Large intestine (tissue), 3 donors: ENCODE measurements around the gene RPAIN. TPM values are rescaled to one million over a fixed set of nuclear protein-coding genes. Genes with fewer than 3 reads are reported as not detected.

Experiments
- DNase-seq, 2 donors: peaks; one replicate each; pipeline versions ENCODE4 v3.0.0 to v3.0.0-alpha.2; 2013
- H3K27ac ChIP-seq: one replicate; pipeline ENCODE4 v1.5.1; 2013; ENCODE audit warnings: low read length
- H3K27me3 ChIP-seq: 2 replicates; pipeline ENCODE4 v1.6.1; 2013; ENCODE audit warnings: low read length; ENCODE audit not compliant: control insufficient read depth, insufficient read depth
- H3K36me3 ChIP-seq: 2 replicates; pipeline ENCODE4 v1.6.1; 2013; ENCODE audit warnings: low read length; ENCODE audit not compliant: control insufficient read depth, insufficient read depth
- H3K4me1 ChIP-seq: one replicate; pipeline ENCODE4 v1.6.1; 2013; ENCODE audit warnings: low read length; ENCODE audit not compliant: control insufficient read depth, insufficient read depth
- H3K4me3 ChIP-seq: one replicate; pipeline ENCODE4 v1.5.1; 2013; ENCODE audit warnings: low read length
- H3K9me3 ChIP-seq: one replicate; pipeline ENCODE4 v1.6.1; 2013; ENCODE audit warnings: mild to moderate bottlenecking, low read depth, low read length, moderate library complexity; ENCODE audit not compliant: control insufficient read depth
- WGBS: methylation state at CpG from one replicate; pipeline ENCODE4 v1.1.5; 2013; ENCODE audit warnings: low lambda C conversion rate; ENCODE audit not compliant: insufficient coverage; 5-methylcytosine and 5-hydroxymethylcytosine counted together
- polyA plus RNA-seq: library from polyadenylated mRNA; unstranded; fragments of 120-200 nt; gene quantifications from one replicate; pipeline ENCODE4 v1.2.1, GENCODE V29; 2013

Gene RPAIN
- polyA plus RNA-seq, 1 donor = 62.4 TPM

GRCh38 chr17:5480962-5481361 lies 61.0 kb downstream of the RPAIN start:
- 100% methylated on average over 1 of the region's 6 CpGs for WGBS
- no peaks in the 10 kb centered on the region for H3K4me1 ChIP-seq
- H3K4me3 ChIP-seq = no peak overlapping the region
- peaks cover 62% of the 10 kb centered on the region for H3K36me3 ChIP-seq
- no peak for DNase-seq
- no peaks in the 10 kb centered on the region for H3K9me3 ChIP-seq
- H3K27me3 ChIP-seq = no peaks in the 10 kb centered on the region
- no peak overlapping the region for H3K27ac ChIP-seq

GRCh38 chr17:5481451-5481850 lies 61.5 kb downstream of the RPAIN start:
- no peak overlapping the region for H3K27ac ChIP-seq
- H3K4me3 ChIP-seq = no peak overlapping the region
- DNase-seq = no peak
- H3K27me3 ChIP-seq = no peaks in the 10 kb centered on the region
- H3K9me3 ChIP-seq = no peaks in the 10 kb centered on the region
- no CpG with 5 or more reads among the region's 4 CpGs for WGBS
- H3K36me3 ChIP-seq = peaks cover 62% of the 10 kb centered on the region
- H3K4me1 ChIP-seq = no peaks in the 10 kb centered on the region

Other genes with a start within 250 kb of the RPAIN start
- 14.6 TPM for gene ZNF594, start 228.3 kb upstream of the RPAIN start, polyA plus RNA-seq
- 4.1 TPM for gene SCIMP, start 185.3 kb upstream of the RPAIN start, polyA plus RNA-seq
- gene RABEP1, start 137.9 kb upstream of the RPAIN start, polyA plus RNA-seq = 42.5 TPM
- gene NUP88, start 520 bp upstream of the RPAIN start, polyA plus RNA-seq = 55.3 TPM
- gene C1QBP, start 19.0 kb downstream of the RPAIN start, polyA plus RNA-seq = 140 TPM
- gene DHX33, start 48.8 kb downstream of the RPAIN start, polyA plus RNA-seq = 14.4 TPM
- 65.4 TPM for gene DERL2, start 66.0 kb downstream of the RPAIN start, polyA plus RNA-seq
- 23.9 TPM for gene MIS12, start 66.4 kb downstream of the RPAIN start, polyA plus RNA-seq
- gene NLRP1, start 164.3 kb downstream of the RPAIN start, polyA plus RNA-seq = 29.1 TPM